ENCODE measurements around the gene NOP53.
"Not testable (repeated sequence)": the region's sequence is repeated elsewhere in the genome, so short reads cannot be mapped to it uniquely, and the experiment has no call there.

NOP53 gene

GRCh38 chr19:47755065-47755761 lies 9.9 kb downstream of the NOP53 start:
- DNase-seq, result no peak

GRCh38 chr19:47755762-47756626 lies 10.6 kb downstream of the NOP53 start:
- DNase-seq, result no peak

- no peak for DNase-seq
Observed at GRCh38 chr19:47756627-47756929, 11.2 kb downstream of the NOP53 start.

- DNase-seq, result no peak
Observed at GRCh38 chr19:47756953-47757608, 11.7 kb downstream of the NOP53 start.

- DNase-seq, result no peak
Observed at GRCh38 chr19:47757617-47758442, 12.5 kb downstream of the NOP53 start.

GRCh38 chr19:47758443-47758804 lies 13.1 kb downstream of the NOP53 start:
- DNase-seq, result no peak

GRCh38 chr19:47760632-47760999 lies 15.3 kb downstream of the NOP53 start:
- no peak for DNase-seq

- DNase-seq, result no peak
Observed at GRCh38 chr19:47761566-47761965, 16.2 kb downstream of the NOP53 start.

GRCh38 chr19:47762151-47762550 lies 16.8 kb downstream of the NOP53 start:
- no peak for DNase-seq

GRCh38 chr19:47762615-47763308 lies 17.4 kb downstream of the NOP53 start:
- DNase-seq, result no peak

- not testable (repeated sequence) for DNase-seq
Observed at GRCh38 chr19:47764705-47765104, 19.4 kb downstream of the NOP53 start.

- peak; percentile 54 for DNase-seq
Observed at GRCh38 chr19:47765523-47766358, 20.4 kb downstream of the NOP53 start.

GRCh38 chr19:47766359-47766620 lies 20.9 kb downstream of the NOP53 start:
- no peak for DNase-seq

- no peak for DNase-seq
Observed at GRCh38 chr19:47766670-47767069, 21.3 kb downstream of the NOP53 start.

GRCh38 chr19:47767349-47767748 lies 22.0 kb downstream of the NOP53 start:
- DNase-seq, result no peak

GRCh38 chr19:47768604-47769003 lies 23.3 kb downstream of the NOP53 start:
- DNase-seq, result no peak

- DNase-seq, result no peak
Observed at GRCh38 chr19:47769534-47769933, 24.2 kb downstream of the NOP53 start.

- DNase-seq, result not testable (repeated sequence)
Observed at GRCh38 chr19:47771291-47771690, 25.9 kb downstream of the NOP53 start.

GRCh38 chr19:47776568-47776967 lies 31.2 kb downstream of the NOP53 start:
- no peak for DNase-seq

GRCh38 chr19:47777245-47778048 lies 32.1 kb downstream of the NOP53 start:
- not testable (repeated sequence) for DNase-seq
